Right renal cortex interstitium (tissue), 3 donors: Measurements from ENCODE around the gene ATP6V0A4. TPM values are rescaled to one million over a fixed set of nuclear protein-coding genes. Genes with fewer than 3 reads are reported as not detected.

Experiments used
- DNase-seq, 3 donors: peaks; one replicate each; pipeline ENCODE4 v3.0.0-alpha.2; 2013; ENCODE audit warnings: low read depth in 3 of 3, low spot score in 2 of 3
- polyA plus RNA-seq, 3 donors: library from polyadenylated mRNA; unstranded; fragments of 120-200 nt; gene quantifications; one replicate each; pipeline ENCODE4 v1.2.1, GENCODE V29; 2013; ENCODE audit not compliant: insufficient read length in 3 of 3

The ATP6V0A4 gene
- polyA plus RNA-seq, 3 donors, result 78.9 to 81.5 (median 81.4) TPM

- DNase-seq, result no peak
Measured at GRCh38 chr7:138665249-138665648, 132.7 kb downstream of the ATP6V0A4 start.

GRCh38 chr7:138663725-138664710, 134.0 kb downstream of the ATP6V0A4 start:
- peak in 1 of 3 donors; percentile 61 for DNase-seq

GRCh38 chr7:138662991-138663320, 135.0 kb downstream of the ATP6V0A4 start:
- no peak for DNase-seq

GRCh38 chr7:138662076-138662990, 135.7 kb downstream of the ATP6V0A4 start:
- DNase-seq, result no peak

GRCh38 chr7:138661069-138661635, 136.8 kb downstream of the ATP6V0A4 start:
- no peak for DNase-seq

GRCh38 chr7:138658889-138659288, 139.1 kb downstream of the ATP6V0A4 start:
- DNase-seq, result no peak

GRCh38 chr7:138657854-138658386, 140.1 kb downstream of the ATP6V0A4 start:
- no peak for DNase-seq

- no peak for DNase-seq
Measured at GRCh38 chr7:138656952-138657351, 141.0 kb downstream of the ATP6V0A4 start.

Other genes with a start within 250 kb of the ATP6V0A4 start
- 1 to 10 TPM; 2.3 to 2.9 (median 2.9) TPM for gene SVOPL, start 96.8 kb downstream of the ATP6V0A4 start, polyA plus RNA-seq
- gene TMEM213, start 202 bp downstream of the ATP6V0A4 start, polyA plus RNA-seq, result 10 to 100 TPM; 43.9 to 48.0 (median 44.4) TPM
- 10 to 100 TPM; 11.9 to 13.6 (median 12.4) TPM for gene KIAA1549, start 183.2 kb upstream of the ATP6V0A4 start, polyA plus RNA-seq
- gene ZC3HAV1L, start 237.8 kb upstream of the ATP6V0A4 start, polyA plus RNA-seq, result 10 to 100 TPM; 14.3 to 20.4 (median 20.0) TPM